Measurements from ENCODE around the gene TBC1D14.

DNA sequence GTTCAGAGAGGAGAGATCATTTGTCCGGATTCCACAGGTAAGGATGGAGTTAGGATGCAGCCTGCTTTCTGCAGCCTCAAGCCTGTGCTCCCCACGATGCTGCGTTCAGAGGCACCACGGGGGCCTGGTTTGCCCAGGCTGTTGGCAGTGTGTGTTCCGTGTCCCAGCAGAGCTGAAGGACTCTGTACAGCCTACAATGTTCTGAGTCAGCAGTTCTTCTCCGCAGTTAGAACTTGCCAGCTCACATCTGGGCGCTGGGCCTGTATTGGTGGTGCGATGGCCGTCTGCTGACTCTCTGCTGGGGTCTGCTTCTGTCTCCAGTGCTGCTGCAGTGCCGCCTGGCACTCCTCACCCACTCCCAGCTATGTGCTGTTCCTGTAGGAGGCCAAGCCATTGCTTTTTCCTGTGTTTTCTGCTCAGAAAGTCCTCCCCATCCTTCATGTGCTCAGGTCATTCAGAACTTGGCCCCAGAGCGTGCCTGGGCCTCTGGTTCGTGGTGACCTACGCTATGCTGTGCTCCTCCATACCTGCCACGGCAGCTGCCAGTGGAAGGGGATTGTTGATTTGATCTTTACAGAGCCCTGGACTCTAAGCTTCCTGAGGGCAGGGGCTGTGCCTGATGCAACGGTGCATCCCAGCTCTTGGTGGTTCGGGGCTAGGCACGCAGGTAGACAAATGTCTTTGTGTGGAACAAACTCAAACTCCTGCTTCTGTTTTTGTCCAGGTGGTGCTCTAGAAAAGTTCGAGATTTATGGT is 91.0 kb downstream of the TBC1D14 start:
- TF ChIP-seq POLR2A (IDR thresholded peaks at IDR 0.05; ENCODE audit: low read length) (no peak), GATA1 (IDR thresholded peaks at IDR 0.05; ENCODE audit: low read depth, low read length) (no peak)

Data from erythroblast (primary cell).